CD4-positive, CD25-positive, alpha-beta regulatory T cell (primary cell): ENCODE results near the gene SAE1. TPM values are rescaled to one million over a fixed set of nuclear protein-coding genes. Genes with fewer than 3 reads are reported as not detected.

Experiments
- ATAC-seq, 2 donors: fragments of 150-1000 bp; cut with Tn5 transposase; one replicate each; pipeline ENCODE4 v1.10.0; 2021; ENCODE audit warnings: low read depth in 2 of 2, moderate number of reproducible peaks in 2 of 2, moderate library complexity in 1 of 2
- DNase-seq, 3 donors: peaks; one replicate each; pipeline versions ENCODE4 v3.0.0 to v3.0.0-alpha.2; 2012 to 2022; ENCODE audit warnings: mixed read lengths in 1 of 3
- H3K27ac ChIP-seq: one replicate; pipeline ENCODE4 v1.7.0; 2013; ENCODE audit warnings: mild to moderate bottlenecking, low read length; ENCODE audit not compliant: insufficient read depth, poor library complexity, severe bottlenecking
- H3K27me3 ChIP-seq: one replicate; pipeline ENCODE4 v1.7.0; 2013; ENCODE audit warnings: low read length; ENCODE audit not compliant: control insufficient read depth, insufficient read depth
- H3K36me3 ChIP-seq: one replicate; pipeline ENCODE4 v1.7.0; 2013; ENCODE audit warnings: mild to moderate bottlenecking, low read length, moderate library complexity; ENCODE audit not compliant: control insufficient read depth, insufficient read depth
- H3K4me1 ChIP-seq: 2 replicates; pipeline ENCODE4 v1.7.0; 2013; ENCODE audit warnings: mild to moderate bottlenecking, low read length; ENCODE audit not compliant: insufficient read depth, control insufficient read depth, poor library complexity, severe bottlenecking
- H3K4me3 ChIP-seq: one replicate; pipeline ENCODE4 v1.7.0; 2013; ENCODE audit warnings: low read depth, mild to moderate bottlenecking, low read length, moderate library complexity
- H3K9me3 ChIP-seq, 2 experiments: 1 replicate in 1 of 2; 2 replicates in 1 of 2; pipeline ENCODE4 v1.7.0; 2013; ENCODE audit warnings: low read length in 2 of 2, mild to moderate bottlenecking in 1 of 2, moderate library complexity in 1 of 2; ENCODE audit not compliant: control insufficient read depth in 2 of 2
- H3K27ac Mint-ChIP-seq, 3 donors: one replicate each; pipeline ENCODE4 v1.8.0; 2020 to 2022; ENCODE audit warnings: mild to moderate bottlenecking in 3 of 3, mixed read lengths in 3 of 3, moderate library complexity in 2 of 3
- H3K27me3 Mint-ChIP-seq: one replicate; pipeline ENCODE4 v1.8.0; 2022; ENCODE audit warnings: mild to moderate bottlenecking, mixed read lengths
- H3K36me3 Mint-ChIP-seq: one replicate; pipeline ENCODE4 v1.8.0; 2020; ENCODE audit warnings: mixed read lengths
- H3K4me1 Mint-ChIP-seq, 4 donors: one replicate each; pipeline ENCODE4 v1.8.0; 2020 to 2022; ENCODE audit warnings: mixed read lengths in 4 of 4, mild to moderate bottlenecking in 1 of 4
- H3K4me3 Mint-ChIP-seq, 4 donors: one replicate each; pipeline ENCODE4 v1.8.0; 2020 to 2022; ENCODE audit warnings: mild to moderate bottlenecking in 4 of 4, mixed read lengths in 4 of 4, moderate library complexity in 3 of 4
- H3K9me3 Mint-ChIP-seq, 7 donors: one replicate each; pipeline ENCODE4 v1.8.0; 2020 to 2022; ENCODE audit warnings: mixed read lengths in 7 of 7, mild to moderate bottlenecking in 3 of 7, moderate library complexity in 2 of 7
- polyA plus RNA-seq, 4 donors: library from polyadenylated mRNA; unstranded; fragments of 300-500 nt; fragmentation: Illumina TruSeq; gene quantifications; one replicate each; pipeline ENCODE4 v1.2.3, GENCODE V29; 2021
- total RNA-seq: library from RNA; stranded (reverse); gene quantifications from one replicate; pipeline ENCODE4 v1.2.3, GENCODE V29; 2022

Gene SAE1
- total and polyA plus RNA-seq, 5 donors from 2014 or later, result 45.5 to 127 (median 110) TPM

GRCh38 chr19:47226426-47227351 lies 96.1 kb downstream of the SAE1 start:
- H3K9me3 ChIP-seq, result no peaks in the 10 kb centered on the region
- Mint-ChIP-seq H3K36me3 (peaks cover 7% of the 10 kb centered on the region), H3K4me3 (peak overlapping the region; percentile 80 to 88 (median 84)), H3K27me3 (no peaks in the 10 kb centered on the region), H3K27ac (peak overlapping the region in 1 of 3 donors; percentile 75), H3K9me3 (no peaks in the 10 kb centered on the region), H3K4me1 (peaks cover 0 to 22% (median 12%) of the 10 kb centered on the region in 4 donors)
- H3K27ac ChIP-seq, result peak overlapping the region; percentile 85
- DNase-seq (peak; percentile 35 to 78 (median 47)), ATAC-seq (peak in 1 of 2 donors; percentile 1)
- peaks cover 4% of the 10 kb centered on the region for H3K36me3 ChIP-seq
- no peaks in the 10 kb centered on the region for H3K27me3 ChIP-seq
- H3K4me3 ChIP-seq, result peak overlapping the region; percentile 53
- peaks cover 49% of the 10 kb centered on the region for H3K4me1 ChIP-seq

GRCh38 chr19:47227352-47228167 lies 96.9 kb downstream of the SAE1 start:
- Histone ChIP-seq H3K9me3 (no peaks in the 10 kb centered on the region), H3K27ac (peak overlapping the region; percentile 85), H3K4me3 (peak overlapping the region; percentile 51), H3K4me1 (peaks cover 53% of the 10 kb centered on the region), H3K27me3 (no peaks in the 10 kb centered on the region), H3K36me3 (no peaks in the 10 kb centered on the region)
- DNase-seq (peak in 2 of 3 donors; percentile 44 to 47), ATAC-seq (no peak)
- H3K4me3 Mint-ChIP-seq, result peak overlapping the region; percentile 80 to 88 (median 84)
- H3K27me3 Mint-ChIP-seq, result no peaks in the 10 kb centered on the region
- peak overlapping the region in 1 of 3 donors; percentile 52 for H3K27ac Mint-ChIP-seq
- H3K4me1 Mint-ChIP-seq, result peaks cover 0 to 31% (median 19%) of the 10 kb centered on the region in 4 donors
- no peaks in the 10 kb centered on the region for H3K9me3 Mint-ChIP-seq
- H3K36me3 Mint-ChIP-seq, result peaks cover under 1% of the 10 kb centered on the region

GRCh38 chr19:47228168-47228936 lies 97.7 kb downstream of the SAE1 start:
- Mint-ChIP-seq H3K4me3 (no peak overlapping the region), H3K27me3 (no peaks in the 10 kb centered on the region), H3K27ac (no peak overlapping the region), H3K36me3 (no peaks in the 10 kb centered on the region), H3K4me1 (peaks cover 0 to 36% (median 22%) of the 10 kb centered on the region in 4 donors), H3K9me3 (no peaks in the 10 kb centered on the region)
- peaks cover 53% of the 10 kb centered on the region for H3K4me1 ChIP-seq
- H3K27me3 ChIP-seq, result no peaks in the 10 kb centered on the region
- H3K36me3 ChIP-seq, result no peaks in the 10 kb centered on the region
- ATAC-seq, result peak; percentile 9 to 11
- peak overlapping the region; percentile 89 for H3K4me3 ChIP-seq
- no peaks in the 10 kb centered on the region for H3K9me3 ChIP-seq
- DNase-seq, result peak; percentile 42 to 49 (median 43)
- peak overlapping the region; percentile 88 for H3K27ac ChIP-seq

GRCh38 chr19:47228937-47229675 lies 98.5 kb downstream of the SAE1 start:
- H3K4me1 ChIP-seq, result peaks cover 53% of the 10 kb centered on the region

GRCh38 chr19:47229676-47230053 lies 99.0 kb downstream of the SAE1 start:
- H3K9me3 Mint-ChIP-seq, result no peaks in the 10 kb centered on the region
- no peak for ATAC-seq
- no peak overlapping the region for H3K4me3 Mint-ChIP-seq
- H3K4me1 Mint-ChIP-seq, result peaks cover 0 to 36% (median 22%) of the 10 kb centered on the region in 4 donors
- Histone ChIP-seq H3K27ac (peak overlapping the region; percentile 88), H3K9me3 (no peaks in the 10 kb centered on the region), H3K4me3 (peak overlapping the region; percentile 89), H3K36me3 (no peaks in the 10 kb centered on the region), H3K4me1 (peaks cover 53% of the 10 kb centered on the region), H3K27me3 (no peaks in the 10 kb centered on the region)
- no peaks in the 10 kb centered on the region for H3K27me3 Mint-ChIP-seq
- no peaks in the 10 kb centered on the region for H3K36me3 Mint-ChIP-seq
- H3K27ac Mint-ChIP-seq, result no peak overlapping the region
- peak in 1 of 3 donors; percentile 49 for DNase-seq

More at GRCh38 chr19:47228937-47229675, 98.5 kb downstream of the SAE1 start:
- Mint-ChIP-seq H3K36me3 (no peaks in the 10 kb centered on the region), H3K27me3 (no peaks in the 10 kb centered on the region), H3K27ac (no peak overlapping the region), H3K4me3 (no peak overlapping the region), H3K4me1 (peaks cover 0 to 36% (median 22%) of the 10 kb centered on the region in 4 donors), H3K9me3 (no peaks in the 10 kb centered on the region)
- Histone ChIP-seq H3K27ac (peak overlapping the region; percentile 88), H3K27me3 (no peaks in the 10 kb centered on the region), H3K36me3 (no peaks in the 10 kb centered on the region), H3K4me3 (peak overlapping the region; percentile 89), H3K9me3 (no peaks in the 10 kb centered on the region)
- DNase-seq (peak; percentile 38 to 61 (median 48)), ATAC-seq (no peak)

DNA sequence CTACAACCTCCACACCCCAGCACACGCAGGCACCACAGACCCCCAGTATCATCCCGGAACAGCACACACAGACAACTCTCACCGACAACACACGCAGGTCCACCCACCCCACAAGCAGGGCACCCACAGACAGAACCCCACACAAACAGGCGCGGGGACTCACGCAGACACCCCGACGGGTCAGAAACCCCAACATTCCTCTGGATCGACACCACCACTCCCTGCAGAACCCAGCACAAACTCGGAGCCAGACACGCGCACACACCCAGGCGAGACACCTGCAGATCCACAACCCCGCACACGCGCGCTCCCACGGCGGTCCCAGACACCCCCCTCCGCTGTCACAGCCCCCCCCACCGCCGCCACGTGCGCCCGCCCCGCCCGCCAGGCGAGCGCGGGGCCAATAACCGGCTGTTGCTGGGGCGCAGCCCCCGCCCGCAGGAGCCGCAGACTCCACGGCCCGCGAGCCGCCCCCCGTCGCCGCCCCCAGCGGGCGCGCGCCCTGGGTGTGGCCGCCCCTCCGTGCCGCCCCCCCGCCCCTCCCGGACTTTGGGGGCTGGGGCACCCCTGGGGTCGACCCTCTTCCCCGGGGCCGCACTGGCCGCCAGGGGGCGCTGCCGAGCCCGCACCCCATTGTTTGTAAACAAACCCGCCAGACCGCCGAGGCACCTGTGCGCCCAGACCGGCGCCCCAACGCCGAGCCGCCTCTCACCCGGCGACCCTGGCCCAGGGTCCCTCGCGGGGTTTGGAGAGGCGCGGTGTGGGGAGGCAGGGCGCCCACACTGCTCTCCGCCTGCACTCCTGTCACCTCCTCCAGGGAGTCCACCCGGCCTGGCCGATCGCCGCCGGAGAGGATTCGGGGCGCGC lies 99.7 kb downstream of the SAE1 start:
- Mint-ChIP-seq H3K27me3 (no peaks in the 10 kb centered on the region), H3K36me3 (no peaks in the 10 kb centered on the region), H3K27ac (no peak overlapping the region), H3K4me3 (peak overlapping the region in 3 of 4 donors; percentile 21 to 68 (median 46)), H3K9me3 (no peaks in the 10 kb centered on the region), H3K4me1 (peaks cover 0 to 36% (median 21%) of the 10 kb centered on the region in 4 donors)
- ATAC-seq (peak; percentile 19 to 22), DNase-seq (peak; percentile 74 to 82 (median 81))
- Histone ChIP-seq H3K27me3 (no peaks in the 10 kb centered on the region), H3K9me3 (no peaks in the 10 kb centered on the region), H3K4me3 (peak overlapping the region; percentile 89), H3K27ac (peak overlapping the region; percentile 88), H3K36me3 (no peaks in the 10 kb centered on the region), H3K4me1 (peaks cover 53% of the 10 kb centered on the region)
